NCI-H82 (cell line): Measurements from ENCODE around the gene TTYH2.

ENCODE experiments used
- DNase-seq: peaks from one replicate; lab custom pipeline; 2025; lab: John Stamatoyannopoulos, UW

TTYH2 gene

DNA sequence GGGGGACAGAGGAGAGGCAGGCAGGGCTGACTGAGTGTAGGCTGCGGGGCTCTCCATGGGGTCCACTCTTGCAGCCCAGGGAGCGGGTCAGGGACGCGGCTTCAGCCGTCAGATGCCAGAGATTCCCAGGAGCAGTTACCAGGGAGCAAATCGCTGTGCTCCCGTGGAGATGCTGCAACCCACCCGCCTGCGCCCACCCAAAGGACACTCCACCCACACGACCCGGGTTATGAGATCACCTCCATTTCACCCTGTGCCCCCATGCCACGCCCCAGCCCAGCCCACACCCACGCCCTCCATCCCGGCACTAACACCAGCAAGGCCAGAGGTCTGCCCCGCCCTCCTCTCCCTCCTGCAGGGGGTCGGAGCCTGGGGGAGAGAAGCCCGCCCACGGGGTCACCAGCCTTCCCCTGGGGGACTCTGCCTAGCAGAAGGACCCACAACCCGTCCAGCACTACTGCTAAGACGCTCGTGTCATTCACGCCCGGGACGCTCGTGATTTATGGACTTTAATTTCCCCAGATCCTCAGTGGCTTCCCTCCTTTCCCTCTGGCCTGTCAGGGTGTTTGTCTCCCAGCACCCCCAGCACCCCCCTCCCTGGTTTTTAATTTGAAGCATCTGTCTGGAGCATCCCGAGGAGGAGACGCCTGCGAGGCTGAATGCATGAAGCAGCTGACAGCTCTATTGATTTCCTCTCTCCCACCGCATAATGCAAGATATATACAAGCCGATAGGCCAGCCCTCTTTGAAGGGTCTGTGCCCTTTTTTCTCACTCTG is 16.6 kb upstream of the TTYH2 start:
- peak; percentile 50 for DNase-seq

- DNase-seq: no peak
Measured at GRCh38 chr17:74197801-74198200, 15.6 kb upstream of the TTYH2 start.

GRCh38 chr17:74198694-74199093 is 14.7 kb upstream of the TTYH2 start:
- DNase-seq: no peak

DNA sequence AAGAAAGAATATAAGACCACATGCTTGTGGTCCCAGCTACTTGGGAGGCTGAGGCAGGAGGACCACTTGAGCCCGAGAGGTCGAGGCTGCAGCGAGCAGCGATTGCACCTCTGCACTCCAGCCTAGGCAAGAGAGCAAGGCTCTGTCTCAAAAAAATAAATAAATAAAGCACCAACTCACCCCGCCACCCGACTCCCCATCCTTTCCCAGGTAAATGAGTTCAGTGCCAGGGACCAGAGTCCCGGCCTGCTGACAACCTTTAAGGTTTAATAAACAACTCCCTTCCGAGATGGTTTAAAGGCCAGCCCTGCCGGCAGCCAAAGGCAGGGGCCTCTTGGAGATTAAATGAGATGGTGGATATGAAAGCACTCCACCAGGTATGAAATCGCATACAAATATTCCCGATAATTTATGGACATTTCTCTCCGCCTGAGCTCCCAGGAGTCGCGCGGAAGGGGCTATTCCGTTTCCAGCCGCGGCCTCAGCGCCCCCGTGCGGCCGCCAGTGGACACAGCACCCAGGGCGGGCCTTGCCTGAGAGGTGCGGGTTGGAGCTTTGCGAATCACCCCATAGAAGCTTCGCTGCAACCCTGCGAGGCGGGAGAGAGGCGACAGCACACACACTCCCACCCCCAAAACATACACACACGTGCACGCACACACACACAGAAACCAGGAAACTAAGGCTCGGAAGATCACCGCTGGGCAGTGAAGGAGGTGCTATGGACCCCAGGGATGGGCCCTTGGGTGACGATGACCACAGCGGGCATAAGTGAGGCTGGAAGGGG is 13.9 kb upstream of the TTYH2 start:
- DNase-seq: peak; percentile 84

GRCh38 chr17:74200112-74200511 is 13.3 kb upstream of the TTYH2 start:
- peak; percentile 29 for DNase-seq

DNA sequence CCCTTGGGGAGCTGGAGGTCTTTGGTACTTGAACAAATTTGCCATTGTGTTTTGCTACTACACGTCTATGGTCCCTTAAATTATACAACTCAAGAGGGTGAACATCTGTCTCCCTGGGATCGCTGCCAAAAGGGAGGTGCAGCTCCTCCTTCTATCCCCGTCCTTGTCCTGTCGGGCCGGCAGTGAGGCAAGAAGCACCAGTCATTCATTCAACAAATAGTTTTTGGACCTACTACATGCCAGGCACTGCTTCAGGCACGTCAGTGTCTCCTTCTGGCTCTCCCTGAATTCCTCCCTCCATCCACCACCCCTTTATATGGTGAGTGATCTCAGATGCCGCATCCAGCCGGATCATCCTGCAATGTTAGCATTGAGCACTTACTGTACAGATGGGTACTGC is 12.1 kb upstream of the TTYH2 start:
- peak; percentile 93 for DNase-seq

GRCh38 chr17:74201948-74202347 is 11.4 kb upstream of the TTYH2 start:
- no peak for DNase-seq

DNA sequence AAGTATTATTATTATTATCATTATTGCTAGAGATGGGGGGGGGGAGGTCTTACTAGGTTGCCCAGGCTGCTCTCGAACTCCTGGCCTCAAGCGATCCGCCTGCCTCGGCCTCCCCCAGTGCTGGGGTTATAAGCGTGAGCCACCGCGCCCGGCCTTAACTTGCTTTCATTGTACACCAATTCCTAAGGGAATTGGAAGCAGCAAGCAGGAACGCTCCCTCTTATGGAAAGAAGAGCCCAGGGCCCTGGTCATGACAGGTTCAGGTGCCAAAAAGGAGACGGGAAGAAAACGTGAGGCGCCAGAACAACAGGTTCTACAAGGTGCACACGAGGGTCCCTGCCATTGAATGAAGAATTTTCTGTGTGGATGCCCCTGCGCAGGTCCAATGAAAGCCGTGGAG is 10.4 kb upstream of the TTYH2 start:
- peak; percentile 75 for DNase-seq

DNA sequence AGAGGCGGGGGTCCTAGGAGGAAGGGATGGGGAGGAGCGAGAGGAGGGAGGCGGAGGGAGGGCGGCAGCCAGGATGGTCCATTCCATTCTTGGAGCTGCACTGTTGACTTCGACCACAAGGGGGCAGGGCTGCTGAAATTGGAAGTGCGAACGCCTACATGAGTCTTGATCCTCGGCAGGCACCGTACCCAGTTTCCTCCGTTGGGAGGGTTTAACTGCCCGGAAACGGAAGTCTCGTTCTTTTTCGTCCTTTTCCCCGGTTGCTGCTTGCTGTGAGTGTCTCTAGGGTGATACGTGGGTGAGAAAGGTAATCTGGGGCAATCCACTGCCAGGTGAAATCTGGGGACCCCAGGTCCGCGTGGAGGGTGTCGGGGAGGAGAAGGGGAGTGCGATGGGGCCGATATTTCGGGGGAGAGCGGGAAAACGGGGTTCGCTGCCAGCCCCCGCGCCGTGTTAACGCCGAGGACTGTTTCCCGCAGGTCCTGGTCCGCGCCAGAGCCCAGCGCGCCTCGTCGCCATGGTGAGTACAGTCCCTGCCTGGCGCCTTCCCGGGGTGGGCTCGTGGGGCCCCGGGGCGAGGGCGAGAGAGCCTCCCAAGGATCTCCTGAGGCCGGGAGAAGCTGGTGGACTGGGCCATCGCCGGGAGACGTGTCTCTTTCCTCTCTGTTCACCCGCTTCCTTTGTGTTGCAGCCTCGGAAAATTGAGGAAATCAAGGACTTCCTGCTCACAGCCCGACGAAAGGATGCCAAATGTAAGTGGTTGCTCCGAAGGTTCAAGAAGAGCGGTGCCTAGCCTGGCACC is 9.7 kb upstream of the TTYH2 start, which contains the start of gene RPL38:
TSS of gene RPL38 (plus strand) at position 240 of the 802 bp plus-strand sequence. CDS start at position 518, 278 bp downstream.
- DNase-seq: peak; percentile 99

- DNase-seq: no peak
Measured at GRCh38 chr17:74204474-74204873, 8.9 kb upstream of the TTYH2 start.

DNA sequence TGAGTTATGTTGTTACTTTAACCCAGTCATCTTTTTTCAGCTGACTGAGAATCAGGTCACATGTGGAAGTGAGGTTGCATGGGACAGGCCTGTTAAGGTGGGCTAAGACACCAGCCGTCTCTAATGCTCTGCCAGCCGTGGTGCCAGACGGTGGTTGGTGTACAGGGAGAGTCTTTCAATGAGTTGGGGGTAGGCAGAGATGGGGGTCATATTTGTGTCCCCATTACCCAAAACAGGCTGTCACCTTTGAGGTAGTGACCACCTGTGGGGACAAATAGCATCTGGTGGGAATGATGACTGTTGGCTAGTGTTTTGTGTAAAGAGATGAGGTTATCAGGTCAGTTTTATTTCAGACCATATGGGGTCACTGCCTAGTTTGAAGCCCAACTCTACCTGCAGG is 8.1 kb upstream of the TTYH2 start:
- no peak for DNase-seq

DNA sequence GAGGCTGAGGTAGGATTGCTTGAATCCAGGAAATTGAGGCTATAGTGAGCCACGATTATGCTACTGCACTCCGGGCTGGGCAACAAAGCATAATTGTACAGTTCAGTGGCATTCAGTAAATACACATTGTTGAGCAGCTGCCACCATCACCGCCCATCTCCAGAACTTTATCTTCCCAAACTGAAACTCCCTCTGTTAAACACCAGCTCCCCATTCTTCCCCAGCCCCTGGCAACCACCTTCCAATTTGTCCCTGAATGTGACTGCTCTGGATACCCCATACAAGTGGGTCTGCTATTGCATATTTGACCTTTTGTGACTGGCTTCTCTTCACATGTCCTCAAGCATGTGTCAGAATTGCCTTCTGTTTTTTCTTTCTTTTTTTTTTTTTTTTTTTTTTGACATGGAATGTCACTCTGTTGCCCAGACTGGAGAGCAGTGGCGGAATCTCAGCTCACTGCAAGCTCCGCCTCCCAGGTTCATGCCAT is 7.0 kb upstream of the TTYH2 start:
- DNase-seq: no peak

DNA sequence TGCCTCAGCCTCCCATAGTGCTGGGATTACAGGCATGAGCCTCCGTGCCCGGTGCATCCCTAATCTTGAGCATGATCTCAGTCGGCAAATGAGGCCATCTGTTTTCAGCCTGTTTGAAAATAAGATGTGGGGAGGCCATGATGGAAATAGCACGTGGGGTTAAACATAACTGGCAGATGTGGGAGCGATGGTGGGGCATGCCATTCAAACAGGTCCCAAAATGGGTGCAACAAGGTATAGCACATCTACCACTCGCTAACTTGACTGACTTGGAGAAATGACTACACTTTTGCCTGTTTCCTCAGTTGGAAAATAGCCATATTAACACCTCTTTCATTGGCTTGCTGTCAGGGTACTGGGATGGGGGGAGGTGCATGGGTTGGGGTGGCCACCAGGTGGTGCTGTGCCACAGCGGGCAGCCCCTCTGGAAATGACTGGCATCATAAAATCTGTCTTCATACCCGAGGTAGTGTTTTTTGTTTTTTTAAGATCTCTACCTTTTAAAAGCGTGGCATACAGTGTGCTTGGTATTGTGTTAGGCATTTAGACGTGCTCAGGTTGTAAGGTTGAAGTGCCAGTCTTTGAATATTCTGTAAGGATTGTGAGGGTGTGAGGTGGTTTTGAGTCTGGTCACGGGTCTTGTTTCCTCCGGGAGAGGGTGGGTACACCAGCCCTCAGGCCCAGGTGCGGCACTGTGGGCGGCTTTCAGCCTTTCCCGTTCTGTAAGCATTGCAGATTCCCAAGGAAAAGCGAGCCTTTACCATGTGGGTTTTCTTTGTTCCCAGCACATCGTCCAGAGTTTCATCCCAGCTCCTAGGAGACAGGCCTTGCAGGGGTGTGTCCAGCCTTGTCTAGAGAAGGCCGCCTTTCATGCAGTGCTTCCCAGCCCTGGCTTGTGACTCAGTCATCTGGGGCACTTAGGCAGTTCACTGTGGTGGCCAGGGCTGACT is 2.9 kb upstream of the TTYH2 start:
- peak; percentile 95 for DNase-seq

DNA sequence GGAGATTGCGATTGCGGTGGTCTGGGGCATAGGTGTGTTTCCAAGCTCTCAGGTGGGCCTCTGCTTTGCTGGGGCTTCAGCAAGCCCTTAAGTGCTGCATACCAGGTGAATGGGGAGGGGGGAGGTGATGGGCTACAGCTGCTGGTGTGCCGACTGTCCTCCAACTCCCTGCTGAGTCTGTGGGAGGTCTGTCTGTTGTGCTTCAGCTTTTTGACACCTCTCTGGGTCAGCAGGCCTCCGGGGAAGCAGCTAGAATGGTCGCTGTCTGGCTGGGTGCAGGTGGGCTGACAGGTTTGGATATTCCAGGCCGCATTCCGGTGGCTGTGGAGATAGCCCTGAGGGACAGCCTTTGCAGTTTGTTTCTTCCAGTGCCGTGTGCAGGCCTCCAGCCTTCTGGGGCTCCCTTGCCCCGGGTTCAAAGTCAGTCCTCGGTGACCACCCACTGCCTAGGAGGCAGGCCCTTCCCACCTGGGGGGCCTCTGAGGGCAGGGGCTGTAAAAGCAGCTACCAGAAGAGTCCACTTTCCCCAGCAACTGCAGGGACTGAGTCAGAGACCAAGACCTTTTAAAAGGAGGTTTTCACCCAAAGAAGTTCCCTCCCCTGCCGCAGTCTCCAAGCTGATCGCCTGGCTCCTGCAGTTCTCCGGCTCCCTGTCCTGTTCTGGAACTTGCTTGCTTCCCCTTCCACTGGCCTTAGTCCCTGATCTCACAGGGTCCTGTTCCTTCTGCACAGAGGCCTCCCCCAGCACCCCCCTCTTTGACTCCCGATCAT is 2.0 kb upstream of the TTYH2 start:
- peak; percentile 67 for DNase-seq

DNA sequence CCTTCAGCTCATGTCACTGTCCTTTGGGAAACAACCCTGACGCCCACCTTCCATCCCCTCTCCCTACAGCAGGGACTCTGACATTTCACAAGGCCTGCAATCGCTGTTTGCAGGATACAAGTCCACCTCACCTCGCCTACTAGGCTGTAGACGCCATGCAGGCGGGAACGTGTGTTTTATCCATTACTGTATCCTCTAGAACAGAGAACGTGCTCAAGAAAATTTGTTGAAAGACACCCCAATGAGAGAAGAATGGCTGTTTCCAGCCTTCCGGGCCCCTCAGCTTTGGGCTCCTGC is 1.5 kb upstream of the TTYH2 start:
- DNase-seq: peak; percentile 67

DNA sequence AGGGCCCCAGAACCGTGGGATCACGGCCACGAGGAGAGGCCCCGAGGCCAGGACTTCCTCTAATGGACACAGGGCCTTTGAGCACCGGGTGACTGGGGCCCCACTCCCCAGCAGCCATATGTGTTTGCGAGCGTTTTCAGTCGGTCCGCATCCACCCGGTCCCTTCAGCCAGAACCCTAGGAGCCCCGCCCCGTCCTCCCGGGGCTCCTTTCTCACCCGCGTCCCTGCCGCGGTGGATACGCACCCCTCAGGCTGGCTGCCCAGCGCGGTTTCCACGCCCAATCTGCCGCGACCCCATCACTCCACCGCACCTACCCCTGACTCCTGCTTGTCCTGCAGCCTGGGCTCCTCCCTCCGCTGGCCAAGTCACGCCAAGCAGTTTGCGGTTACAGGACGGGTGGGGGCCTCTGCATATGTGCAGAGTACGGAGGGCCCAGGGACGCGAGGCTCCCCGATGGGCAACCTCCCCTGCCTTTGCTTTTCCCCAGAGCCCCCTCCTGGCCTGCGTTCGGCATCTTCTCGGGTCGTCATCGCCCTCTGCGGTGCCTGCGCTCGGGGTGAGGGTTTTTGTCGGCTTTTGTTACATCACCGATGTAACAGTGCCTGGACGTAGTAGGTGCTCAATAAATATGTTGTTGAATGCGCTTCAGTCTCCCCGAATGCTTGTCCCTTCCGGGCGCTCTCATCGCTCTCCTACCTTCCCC is 1.0 kb upstream of the TTYH2 start:
- DNase-seq: peak; percentile 58

GRCh38 chr17:74213861-74214391 is 555 bp downstream of the TTYH2 start:
- peak; percentile 67 for DNase-seq

DNA sequence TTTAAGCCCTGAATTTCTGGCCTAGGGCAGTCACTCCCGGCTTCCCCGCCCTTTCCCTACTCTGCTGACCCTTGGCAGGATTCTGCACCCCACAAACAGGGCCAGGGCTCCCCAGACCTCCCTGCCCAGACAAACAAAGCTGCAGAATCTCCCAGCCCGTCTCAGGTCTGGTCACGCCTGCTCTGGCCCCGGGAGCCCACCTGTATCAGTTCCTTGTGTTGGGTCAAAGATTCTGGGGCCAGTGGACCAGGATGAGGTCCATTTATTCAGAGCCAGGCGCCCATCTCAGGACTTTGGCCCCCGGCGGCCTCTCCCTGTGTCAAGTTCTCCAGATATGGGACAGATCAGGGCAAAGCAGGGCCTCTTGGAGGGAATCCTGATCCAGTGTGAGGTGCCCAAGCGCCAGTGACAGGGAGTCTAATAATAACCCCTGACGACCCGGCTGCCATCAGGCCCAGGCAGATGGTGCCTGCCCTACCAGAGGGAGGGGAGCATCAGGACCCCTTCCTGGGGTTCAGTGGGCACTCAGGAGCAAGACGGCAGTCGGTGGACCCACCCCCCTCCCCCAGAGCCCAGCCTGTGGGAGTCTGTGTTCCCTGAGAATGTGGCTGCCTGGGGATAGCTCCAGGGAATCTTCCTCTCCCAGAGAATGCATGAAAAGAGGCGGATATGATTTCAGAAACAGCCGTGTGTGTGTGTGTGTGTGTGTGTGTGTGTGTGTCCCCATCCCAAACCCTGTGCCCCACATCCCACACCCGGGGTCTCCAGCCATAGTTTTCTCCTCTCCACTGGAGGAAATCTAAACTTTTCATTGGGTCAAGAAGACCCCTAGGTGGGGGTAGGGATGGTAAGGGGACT is 1.3 kb downstream of the TTYH2 start:
- DNase-seq: peak; percentile 57

DNA sequence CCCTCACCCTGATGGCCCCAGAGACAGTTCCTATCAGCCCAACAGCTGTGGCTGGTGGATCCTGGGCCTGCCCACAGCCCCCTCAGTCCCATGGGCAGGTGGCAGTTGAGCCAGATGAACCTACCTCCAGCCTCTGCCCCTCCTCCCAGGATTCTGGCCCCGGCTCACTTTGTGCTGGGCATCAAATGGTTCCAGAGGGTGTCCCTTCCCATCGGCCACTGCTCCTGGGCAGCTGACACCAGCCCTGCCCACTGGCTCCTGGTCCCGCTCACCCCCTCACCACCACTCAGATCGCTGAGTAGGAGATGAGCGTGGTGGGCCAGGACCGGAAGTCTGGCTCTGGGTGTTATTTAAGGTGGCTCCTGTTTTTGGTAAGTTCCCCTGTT is 2.0 kb downstream of the TTYH2 start:
- DNase-seq: no peak
